Keratinocyte (primary cell): ENCODE results near the gene ABTB1. TPM values are rescaled to one million over a fixed set of nuclear protein-coding genes. Genes with fewer than 3 reads are reported as not detected.
"Not testable (repeated sequence)": the region's sequence is repeated elsewhere in the genome, so short reads cannot be mapped to it uniquely, and the experiment has no call there.

Experiments used
- DNase-seq: peaks from one replicate; pipeline ENCODE4 v3.0.0-alpha.2; 2011; ENCODE audit warnings: low read depth, missing footprints, low spot score
- FAIRE-seq: peaks from 2 replicates; lab custom pipeline; 2011; peaks lifted over from hg19 to GRCh38; lab: Jason Lieb, UNC
- H2AFZ ChIP-seq: 2 replicates; pipeline ENCODE4 v1.6.0; 2012; ENCODE audit warnings: low read length, control low read depth, inconsistent platforms; ENCODE audit not compliant: control insufficient read depth
- H3K27ac ChIP-seq: 2 replicates; pipeline ENCODE4 v1.5.1; 2011; ENCODE audit warnings: low read length; ENCODE audit not compliant: control insufficient read depth, insufficient read depth
- H3K27me3 ChIP-seq: 3 replicates; pipeline ENCODE4 v1.6.0; 2011; ENCODE audit warnings: low read length; ENCODE audit not compliant: control insufficient read depth, insufficient read depth; ENCODE audit errors: extremely low read depth
- H3K36me3 ChIP-seq, 2 experiments: 2 replicates in 1 of 2; 3 replicates in 1 of 2; pipeline ENCODE4 v1.5.1; 2011; ENCODE audit warnings: low read length in 2 of 2, mild to moderate bottlenecking in 1 of 2; ENCODE audit not compliant: control insufficient read depth in 2 of 2, insufficient read depth in 2 of 2; ENCODE audit errors: extremely low read depth in 1 of 2
- H3K4me1 ChIP-seq: 3 replicates; pipeline ENCODE4 v1.5.1; 2011; ENCODE audit warnings: low read length; ENCODE audit not compliant: control insufficient read depth, insufficient read depth; ENCODE audit errors: extremely low read depth
- H3K4me2 ChIP-seq: 3 replicates; pipeline ENCODE4 v1.6.0; 2011; ENCODE audit warnings: low read depth, low read length; ENCODE audit not compliant: control insufficient read depth, insufficient read depth; ENCODE audit errors: extremely low read depth
- H3K4me3 ChIP-seq, 3 experiments: fragments of 200-600 bp in 1 of 3; sonication (generic) in 1 of 3; 2 replicates in 2 of 3; 3 replicates in 1 of 3; pipeline ENCODE4 v1.5.1; 2011 to 2016; ENCODE audit warnings: low read length in 3 of 3, mild to moderate bottlenecking in 3 of 3, control low read depth in 2 of 3, inconsistent platforms in 1 of 3, low read depth in 1 of 3, mixed read lengths in 1 of 3, mixed run types in 1 of 3, moderate library complexity in 1 of 3; ENCODE audit not compliant: control insufficient read depth in 2 of 3, insufficient read depth in 2 of 3; ENCODE audit errors: extremely low read depth in 1 of 3
- H3K79me2 ChIP-seq: 2 replicates; pipeline ENCODE4 v1.6.0; 2012; ENCODE audit warnings: low read length; ENCODE audit not compliant: control insufficient read depth, insufficient read depth
- H3K9ac ChIP-seq: 3 replicates; pipeline ENCODE4 v1.6.0; 2011; ENCODE audit warnings: low read length; ENCODE audit not compliant: control insufficient read depth, insufficient read depth; ENCODE audit errors: extremely low read depth
- H3K9me1 ChIP-seq: 3 replicates; pipeline ENCODE4 v1.6.0; 2011; ENCODE audit warnings: low read length; ENCODE audit not compliant: control insufficient read depth, insufficient read depth; ENCODE audit errors: extremely low read depth
- H3K9me3 ChIP-seq: 2 replicates; pipeline ENCODE4 v1.5.1; 2012; ENCODE audit warnings: low read depth, low read length; ENCODE audit not compliant: control insufficient read depth
- H4K20me1 ChIP-seq: 3 replicates; pipeline ENCODE4 v1.6.0; 2011; ENCODE audit warnings: low read length; ENCODE audit not compliant: control insufficient read depth, insufficient read depth; ENCODE audit errors: extremely low read depth
- CTCF ChIP-seq, 3 experiments: IDR thresholded peaks in 1 of 3; conservative IDR thresholded peaks in 1 of 3; optimal IDR thresholded peaks in 1 of 3; 2 replicates in 2 of 3; 3 replicates in 1 of 3; pipeline versions ENCODE3 to v1.5.1; 2011; ENCODE audit warnings: low read length in 3 of 3, mild to moderate bottlenecking in 3 of 3, moderate library complexity in 2 of 3, control low read depth in 1 of 3, inconsistent platforms in 1 of 3; ENCODE audit not compliant: insufficient read depth in 2 of 3; ENCODE audit errors: extremely low read depth in 1 of 3
- EZH2 ChIP-seq: IDR thresholded peaks from one replicate; pipeline ENCODE4 v1.6.1; 2012; ENCODE audit warnings: inconsistent platforms, mild to moderate bottlenecking, low read length, moderate library complexity
- dilution Hi-C: fragments of 300-500 bp; cut with MboI; formaldehyde crosslinking; loops from one replicate; pipeline ENCODE4 v1.7.0; 2020; ENCODE audit warnings: low sequenced_read_pairs; ENCODE audit not compliant: extremely low pct_ligation_motif_present
- polyA plus RNA-seq, 5 experiments: library from polyadenylated mRNA; depleted of rRNA in 3 of 5; stranded (reverse) in 3 of 5; stranded (forward) in 1 of 5; unstranded in 1 of 5; fragments of >200 nt; gene quantifications; 1 replicate in 1 of 5; 2 replicates in 3 of 5; 3 replicates in 1 of 5; pipeline versions ENCODE4 v1.2.1 to v1.2.3, GENCODE V29; 2011 to 2012; ENCODE audit warnings: missing spikeins in 2 of 5, low read depth in 1 of 5, low replicate concordance in 1 of 5

ABTB1 gene
- polyA plus RNA-seq, 1 donor (not counting 4 experiments of a cell fraction or from before 2014, with no cell fraction given): 11.6 TPM

GRCh38 chr3:127654374-127654773 lies 18.4 kb upstream of the ABTB1 start:
- no peaks in the 10 kb centered on the region for H3K27me3 ChIP-seq
- no peaks in the 10 kb centered on the region for H3K36me3 ChIP-seq
- no peaks in the 10 kb centered on the region for H3K9me1 ChIP-seq
- no peaks in the 10 kb centered on the region for H3K4me1 ChIP-seq
- DNase-seq (no peak), FAIRE-seq (no peak)
- no peak overlapping the region for H3K4me3 ChIP-seq
- H3K9me3 ChIP-seq: no peaks in the 10 kb centered on the region
- TF ChIP-seq CTCF (optimal IDR thresholded peaks at IDR 0.05 in 1 of 3, IDR thresholded peaks at IDR 0.05 in 1 of 3, conservative IDR thresholded peaks at IDR 0.05 in 1 of 3; ENCODE audit: extremely low read depth in 1 of 3, insufficient read depth in 2 of 3, low read length in 3 of 3): no peak
- TF ChIP-seq EZH2: no peak
- dilution Hi-C loops: no loop called here
- H4K20me1 ChIP-seq: no peaks in the 10 kb centered on the region
- H3K27ac ChIP-seq: no peak overlapping the region
- no peak overlapping the region for H3K9ac ChIP-seq
- H3K4me2 ChIP-seq: no peak overlapping the region
- H3K79me2 ChIP-seq: no peaks in the 10 kb centered on the region
- H2AFZ ChIP-seq: no peak overlapping the region

- dilution Hi-C loops: not testable (repeated sequence)
These were observed 17.8 kb upstream of the ABTB1 start for GRCh38 chr3:127654993-127655392.

GRCh38 chr3:127655641-127656040 lies 17.1 kb upstream of the ABTB1 start:
- FAIRE-seq: no peak

More at GRCh38 chr3:127654993-127655392, 17.8 kb upstream of the ABTB1 start:
- not testable (repeated sequence) for H3K4me2 ChIP-seq, H3K36me3 ChIP-seq, H3K9me1 ChIP-seq, H3K4me1 ChIP-seq, H3K9me3 ChIP-seq, H3K79me2 ChIP-seq, H3K27ac ChIP-seq, H4K20me1 ChIP-seq, H3K9ac ChIP-seq, H2AFZ ChIP-seq, H3K27me3 ChIP-seq, H3K4me3 ChIP-seq, DNase-seq, FAIRE-seq

More at GRCh38 chr3:127655641-127656040, 17.1 kb upstream of the ABTB1 start:
- no peaks in the 10 kb centered on the region for H3K27me3 ChIP-seq
- no peaks in the 10 kb centered on the region for H3K9me1 ChIP-seq
- no peaks in the 10 kb centered on the region for H3K9me3 ChIP-seq
- H3K79me2 ChIP-seq: no peaks in the 10 kb centered on the region
- H3K4me3 ChIP-seq: no peak overlapping the region
- dilution Hi-C loops: no loop called here
- no peak overlapping the region for H3K27ac ChIP-seq
- no peaks in the 10 kb centered on the region for H3K36me3 ChIP-seq
- DNase-seq: no peak
- TF ChIP-seq EZH2 (no peak), CTCF (optimal IDR thresholded peaks at IDR 0.05 in 1 of 3, IDR thresholded peaks at IDR 0.05 in 1 of 3, conservative IDR thresholded peaks at IDR 0.05 in 1 of 3; ENCODE audit: extremely low read depth in 1 of 3, insufficient read depth in 2 of 3, low read length in 3 of 3) (no peak)
- H3K4me2 ChIP-seq: no peak overlapping the region
- no peaks in the 10 kb centered on the region for H3K4me1 ChIP-seq
- no peak overlapping the region for H2AFZ ChIP-seq
- no peak overlapping the region for H3K9ac ChIP-seq
- H4K20me1 ChIP-seq: no peaks in the 10 kb centered on the region
